Right lobe of liver (tissue), 4 donors: ENCODE measurements around the gene FAM83C.

Source experiments
- CTCF ChIP-seq, 4 donors: fragments of 200-600 bp in 3 of 4; fragments of 450-650 bp in 1 of 4; IDR thresholded peaks; one replicate each; pipeline versions ENCODE4 v1.5.1 to v1.8.0; 2016 to 2022; ENCODE audit warnings: antibody characterized with exemption in 4 of 4, mild to moderate bottlenecking in 2 of 4
- POLR2A ChIP-seq: fragments of 450-650 bp; IDR thresholded peaks from one replicate; pipeline ENCODE4 v1.6.1; 2017; ENCODE audit warnings: antibody characterized with exemption, mild to moderate bottlenecking
- donor health status: DM: no; HTN: no; CAD: no.
- donor health status: DM: no; HTN: no; CAD: no.
- donor health status: DM: no; HTN: yes; CAD: no.

- TF ChIP-seq CTCF (IDR thresholded peaks at IDR 0.05) (no peak), POLR2A (no peak)
Observed at GRCh38 chr20:35286899-35287508, 5.2 kb downstream of the FAM83C start.
